Measurements from ENCODE around the gene BTBD9. TPM values are rescaled to one million over a fixed set of nuclear protein-coding genes. Genes with fewer than 3 reads are reported as not detected.

Gene BTBD9
- polyA plus RNA-seq, 1 donor (not counting 4 experiments of a cell fraction or from before 2014, with no cell fraction given), result 6.8 TPM

- DNase-seq (ENCODE audit: low read depth, low spot score), result no peak
- H3K36me3 ChIP-seq (ENCODE audit: control insufficient read depth in 2 of 2, extremely low read depth in 1 of 2, insufficient read depth in 2 of 2, low read length in 2 of 2), result no peaks in the 10 kb centered on the region
- H3K9ac ChIP-seq (ENCODE audit: control insufficient read depth, extremely low read depth, insufficient read depth, low read length), result no peak overlapping the region
- no peaks in the 10 kb centered on the region for H4K20me1 ChIP-seq (ENCODE audit: control insufficient read depth, extremely low read depth, insufficient read depth, low read length)
- no peaks in the 10 kb centered on the region for H3K27me3 ChIP-seq (ENCODE audit: control insufficient read depth, extremely low read depth, insufficient read depth, low read length)
- no peaks in the 10 kb centered on the region for H3K9me3 ChIP-seq (ENCODE audit: control insufficient read depth, low read depth, low read length)
- no peak overlapping the region for H2AFZ ChIP-seq (ENCODE audit: control insufficient read depth, low read length)
- H3K27ac ChIP-seq (ENCODE audit: control insufficient read depth, insufficient read depth, low read length), result no peak overlapping the region
- H3K4me2 ChIP-seq (ENCODE audit: control insufficient read depth, extremely low read depth, insufficient read depth, low read depth, low read length), result no peak overlapping the region
- H3K9me1 ChIP-seq (ENCODE audit: control insufficient read depth, extremely low read depth, insufficient read depth, low read length), result no peaks in the 10 kb centered on the region
- no peaks in the 10 kb centered on the region for H3K4me1 ChIP-seq (ENCODE audit: control insufficient read depth, extremely low read depth, insufficient read depth, low read length)
- H3K79me2 ChIP-seq (ENCODE audit: control insufficient read depth, insufficient read depth, low read length), result no peaks in the 10 kb centered on the region
- dilution Hi-C loops (cut with MboI; ENCODE audit: extremely low pct_ligation_motif_present, low sequenced_read_pairs), result no loop called here
- H3K4me3 ChIP-seq (ENCODE audit: control insufficient read depth in 2 of 3, extremely low read depth in 1 of 3, insufficient read depth in 2 of 3, low read depth in 1 of 3, low read length in 3 of 3), result no peak overlapping the region
- TF ChIP-seq CTCF (optimal IDR thresholded peaks at IDR 0.05 in 1 of 3, IDR thresholded peaks at IDR 0.05 in 1 of 3, conservative IDR thresholded peaks at IDR 0.05 in 1 of 3; ENCODE audit: extremely low read depth in 1 of 3, insufficient read depth in 2 of 3, low read length in 3 of 3) (no peak), EZH2 (IDR thresholded peaks at IDR 0.05; ENCODE audit: low read length) (no peak)
- no peak for FAIRE-seq
These were observed 122.7 kb downstream of the BTBD9 start for GRCh38 chr6:38517005-38517404.

- FAIRE-seq (no peak), DNase-seq (ENCODE audit: low read depth, low spot score) (no peak)
- Histone ChIP-seq H3K27ac (ENCODE audit: control insufficient read depth, insufficient read depth, low read length) (no peak overlapping the region), H3K4me2 (ENCODE audit: control insufficient read depth, extremely low read depth, insufficient read depth, low read depth, low read length) (no peak overlapping the region), H3K4me3 (ENCODE audit: control insufficient read depth in 2 of 3, extremely low read depth in 1 of 3, insufficient read depth in 2 of 3, low read depth in 1 of 3, low read length in 3 of 3) (no peak overlapping the region), H3K36me3 (ENCODE audit: control insufficient read depth in 2 of 2, extremely low read depth in 1 of 2, insufficient read depth in 2 of 2, low read length in 2 of 2) (no peaks in the 10 kb centered on the region), H2AFZ (ENCODE audit: control insufficient read depth, low read length) (no peak overlapping the region), H3K9ac (ENCODE audit: control insufficient read depth, extremely low read depth, insufficient read depth, low read length) (no peak overlapping the region), H3K79me2 (ENCODE audit: control insufficient read depth, insufficient read depth, low read length) (no peaks in the 10 kb centered on the region), H4K20me1 (ENCODE audit: control insufficient read depth, extremely low read depth, insufficient read depth, low read length) (no peaks in the 10 kb centered on the region), H3K9me3 (ENCODE audit: control insufficient read depth, low read depth, low read length) (no peaks in the 10 kb centered on the region), H3K4me1 (ENCODE audit: control insufficient read depth, extremely low read depth, insufficient read depth, low read length) (peaks cover 9% of the 10 kb centered on the region), H3K27me3 (ENCODE audit: control insufficient read depth, extremely low read depth, insufficient read depth, low read length) (no peaks in the 10 kb centered on the region), H3K9me1 (ENCODE audit: control insufficient read depth, extremely low read depth, insufficient read depth, low read length) (no peaks in the 10 kb centered on the region)
- dilution Hi-C loops (cut with MboI; ENCODE audit: extremely low pct_ligation_motif_present, low sequenced_read_pairs), result no loop called here
- no peak for TF ChIP-seq CTCF (optimal IDR thresholded peaks at IDR 0.05 in 1 of 3, IDR thresholded peaks at IDR 0.05 in 1 of 3, conservative IDR thresholded peaks at IDR 0.05 in 1 of 3; ENCODE audit: extremely low read depth in 1 of 3, insufficient read depth in 2 of 3, low read length in 3 of 3)
- no peak for TF ChIP-seq EZH2 (IDR thresholded peaks at IDR 0.05; ENCODE audit: low read length)
These were observed 125.3 kb downstream of the BTBD9 start for GRCh38 chr6:38514399-38514798.
